ENCODE data around the gene EEF1A2. TPM values are rescaled to one million over a fixed set of nuclear protein-coding genes. Genes with fewer than 3 reads are reported as not detected.

Gene EEF1A2
- total and polyA plus RNA-seq, 2 donors (not counting 3 experiments of a cell fraction or from before 2014, with no cell fraction given), result 2.7 to 3.4 TPM

DNA sequence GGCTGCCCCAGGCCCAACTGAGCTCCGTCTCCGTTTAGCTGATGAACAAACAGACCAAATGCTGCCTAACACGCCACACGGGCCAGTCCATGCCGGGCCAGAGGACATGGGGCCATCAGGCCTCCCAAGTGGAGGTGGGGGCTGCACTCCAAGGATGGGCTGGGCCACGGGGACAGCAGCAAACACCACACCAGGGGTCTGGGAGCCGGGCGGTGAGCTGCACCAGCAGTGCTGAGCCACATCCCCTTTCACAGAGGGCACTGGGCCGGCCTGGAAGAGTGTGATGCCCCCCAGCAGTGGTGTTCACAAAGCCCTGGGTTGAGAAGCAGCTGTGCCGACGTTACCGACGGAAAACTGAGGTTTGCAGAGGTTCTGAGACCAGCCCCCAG, 29.2 kb downstream of the EEF1A2 start:
- H3K27ac ChIP-seq (ENCODE audit: insufficient read depth, low read depth, low read length), result no peak overlapping the region
- CTCF ChIA-PET, result interaction anchor here (0.7 to 1.6 kb wide), 2 partner anchors 15 to 28 kb away, joined by 3 read pairs; no protein-coding TSS in a partner anchor
- dilution Hi-C loops (cut with MboI; ENCODE audit: extremely low pct_ligation_motif_present, low sequenced_read_pairs), result no loop called here

More for the DNA sequence above, 29.2 kb downstream of the EEF1A2 start:
- H3K4me1 ChIP-seq (ENCODE audit: control insufficient read depth, extremely low read depth, insufficient read depth, low read length), result no peaks in the 10 kb centered on the region
- no peak for TF ChIP-seq FOS (IDR thresholded peaks at IDR 0.05; ENCODE audit: borderline replicate concordance, insufficient read depth, low read length)
- no peak for TF ChIP-seq POLR2A (IDR thresholded peaks at IDR 0.05; ENCODE audit: low read depth, low read length)
- TF ChIP-seq JUN (IDR thresholded peaks at IDR 0.05; ENCODE audit: borderline replicate concordance, insufficient read depth, insufficient read length, low read depth), result no peak
- no peak for TF ChIP-seq MYC (IDR thresholded peaks at IDR 0.05; ENCODE audit: low read depth, low read length)
- TF ChIP-seq GATA2 (IDR thresholded peaks at IDR 0.05; ENCODE audit: insufficient read depth, insufficient read length, low read depth, low read length), result no peak
- no peak for TF ChIP-seq CTCF (IDR thresholded peaks at IDR 0.05; ENCODE audit: extremely low read depth in 1 of 2, insufficient read depth in 1 of 2, low read depth in 1 of 2, low read length in 2 of 2)
- no peak for TF ChIP-seq EZH2 (IDR thresholded peaks at IDR 0.05; ENCODE audit: borderline replicate concordance, low read depth, low read length, severe bottlenecking)
- TF ChIP-seq POLR2AphosphoS5 (IDR thresholded peaks at IDR 0.05; ENCODE audit: insufficient read depth, low read depth, low read length), result no peak
- TF ChIP-seq, protein P1, sequence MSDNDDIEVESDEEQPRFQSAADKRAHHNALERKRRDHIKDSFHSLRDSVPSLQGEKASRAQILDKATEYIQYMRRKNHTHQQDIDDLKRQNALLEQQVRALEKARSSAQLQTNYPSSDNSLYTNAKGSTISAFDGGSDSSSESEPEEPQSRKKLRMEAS (IDR thresholded peaks at IDR 0.05; ENCODE audit: insufficient read depth, insufficient read length), result no peak
- H3K79me2 ChIP-seq (ENCODE audit: control insufficient read depth, insufficient read depth, low read length), result no peaks in the 10 kb centered on the region
- FAIRE-seq (no peak), DNase-seq (ENCODE audit: low read depth, low spot score) (no peak)
- no TSS peak for BruUV-seq (replicated peaks)
- H4K20me1 ChIP-seq (replicated peaks; ENCODE audit: control insufficient read depth, extremely low read depth, insufficient read depth, low read length), result no peaks in the 10 kb centered on the region
- peaks cover 26% of the 10 kb centered on the region in 2 experiments for H3K27me3 ChIP-seq (ENCODE audit: control insufficient read depth in 2 of 2, insufficient read depth in 2 of 2, low read length in 2 of 2)
- intact Hi-C loops (cut with micrococcal nuclease), result no loop called here
- no peak overlapping the region for H3K9ac ChIP-seq (replicated peaks; ENCODE audit: extremely low read depth, insufficient read depth, low read length)
- POLR2A ChIA-PET, result no interaction called here
- H3K9me1 ChIP-seq (replicated peaks; ENCODE audit: control insufficient read depth, extremely low read depth, insufficient read depth, low read length), result no peaks in the 10 kb centered on the region
- no peak overlapping the region for H3K4me3 ChIP-seq (replicated peaks in 1 of 3; ENCODE audit: insufficient read depth in 1 of 3, low read depth in 1 of 3, low read length in 3 of 3)
- no peaks in the 10 kb centered on the region for H3K36me3 ChIP-seq (ENCODE audit: control insufficient read depth in 2 of 2, extremely low read depth in 1 of 2, insufficient read depth in 2 of 2, low read length in 2 of 2)
- H3K9me3 ChIP-seq (replicated peaks; ENCODE audit: control insufficient read depth, insufficient read depth, low read length), result no peaks in the 10 kb centered on the region
- H2AFZ ChIP-seq (ENCODE audit: low read depth, low read length), result no peak overlapping the region
- H3K4me2 ChIP-seq (ENCODE audit: insufficient read depth, low read length), result no peak overlapping the region

Measured in endothelial cell of umbilical vein (primary cell).